ENCODE measurements around the gene WDFY2. TPM values are rescaled to one million over a fixed set of nuclear protein-coding genes. Genes with fewer than 3 reads are reported as not detected.

WDFY2 gene
- total RNA-seq, 1 experiment from 2014 or later, result 14.1 TPM

- Histone ChIP-seq H3K9me2 (ENCODE audit: insufficient read depth) (no peaks in the 10 kb centered on the region), H3K9me3 (ENCODE audit: insufficient read depth, low read depth) (no peaks in the 10 kb centered on the region), H3K36me3 (ENCODE audit: low read depth) (no peaks in the 10 kb centered on the region), H3F3A (ENCODE audit: insufficient read depth, low read depth) (peaks cover 13% of the 10 kb centered on the region; the same call in 1 of the 2 replicates), H3K27ac (no peak overlapping the region), H3K27me3 (ENCODE audit: insufficient read depth, low read depth) (no peaks in the 10 kb centered on the region), H3K4me2 (no peak overlapping the region), H3K4me3 (no peak overlapping the region), H4K20me1 (ENCODE audit: insufficient read depth) (no peaks in the 10 kb centered on the region), H3K4me1 (replicated peaks; ENCODE audit: insufficient read depth) (peaks cover 27% of the 10 kb centered on the region), H3K79me2 (ENCODE audit: low read depth) (peaks cover 14% of the 10 kb centered on the region; the same call in 1 of the 2 replicates), H2AFZ (no peak overlapping the region)
- intact Hi-C loops (cut with micrococcal nuclease; ENCODE audit: unreplicated experiment), result no loop called here
- TF ChIP-seq CTCF (conservative IDR thresholded peaks at IDR 0.05) (no peak), EZH2 (IDR thresholded peaks at IDR 0.05; ENCODE audit: low read depth) (no peak)
- POLR2A ChIA-PET (ENCODE audit: unreplicated experiment), result no interaction called here
- BruUV-seq (replicated peaks), result no TSS peak
- no peak for DNase-seq
- CTCF ChIA-PET, result no interaction called here
These were observed 21.4 kb downstream of the WDFY2 start for GRCh38 chr13:51605698-51606097.

GRCh38 chr13:51607165-51607564 is 22.9 kb downstream of the WDFY2 start:
- no peaks in the 10 kb centered on the region for H3K27me3 ChIP-seq (ENCODE audit: insufficient read depth, low read depth)
- CTCF ChIA-PET, result no interaction called here
- BruUV-seq (replicated peaks), result no TSS peak
- peaks cover 18% of the 10 kb centered on the region for H3K4me1 ChIP-seq (replicated peaks; ENCODE audit: insufficient read depth)
- intact Hi-C loops (cut with micrococcal nuclease; ENCODE audit: unreplicated experiment), result no loop called here
- H2AFZ ChIP-seq, result no peak overlapping the region
- H4K20me1 ChIP-seq (ENCODE audit: insufficient read depth), result no peaks in the 10 kb centered on the region
- no peak for TF ChIP-seq EZH2 (IDR thresholded peaks at IDR 0.05; ENCODE audit: low read depth)
- no peak for TF ChIP-seq CTCF (conservative IDR thresholded peaks at IDR 0.05)
- H3K9me3 ChIP-seq (ENCODE audit: insufficient read depth, low read depth), result peaks cover 3% of the 10 kb centered on the region; the same call in 1 of the 2 replicates
- POLR2A ChIA-PET (ENCODE audit: unreplicated experiment), result no interaction called here
- H3K4me3 ChIP-seq, result no peak overlapping the region
- no peak for DNase-seq
- H3K79me2 ChIP-seq (ENCODE audit: low read depth), result peaks cover 14% of the 10 kb centered on the region; the same call in 1 of the 2 replicates
- H3K9me2 ChIP-seq (ENCODE audit: insufficient read depth), result no peaks in the 10 kb centered on the region
- H3K36me3 ChIP-seq (ENCODE audit: low read depth), result no peaks in the 10 kb centered on the region
- H3K4me2 ChIP-seq, result no peak overlapping the region
- peaks cover 4% of the 10 kb centered on the region; the same call in 1 of the 2 replicates for H3F3A ChIP-seq (ENCODE audit: insufficient read depth, low read depth)
- no peak overlapping the region for H3K27ac ChIP-seq

GRCh38 chr13:51608857-51609406 is 24.7 kb downstream of the WDFY2 start:
- H2AFZ ChIP-seq, result no peak overlapping the region
- peaks cover 3% of the 10 kb centered on the region; the same call in 1 of the 2 replicates for H3K9me3 ChIP-seq (ENCODE audit: insufficient read depth, low read depth)
- H3K79me2 ChIP-seq (ENCODE audit: low read depth), result peaks cover 9% of the 10 kb centered on the region; the same call in 1 of the 2 replicates
- no peak overlapping the region for H3K4me2 ChIP-seq
- H3K27me3 ChIP-seq (ENCODE audit: insufficient read depth, low read depth), result no peaks in the 10 kb centered on the region
- no peak overlapping the region for H3K4me3 ChIP-seq
- no peak overlapping the region for H3K27ac ChIP-seq
- no peaks in the 10 kb centered on the region for H3K9me2 ChIP-seq (ENCODE audit: insufficient read depth)
- no peaks in the 10 kb centered on the region for H3F3A ChIP-seq (ENCODE audit: insufficient read depth, low read depth)
- DNase-seq, result no peak
- TF ChIP-seq CTCF (conservative IDR thresholded peaks at IDR 0.05) (no peak), EZH2 (IDR thresholded peaks at IDR 0.05; ENCODE audit: low read depth) (no peak)
- ChIA-PET POLR2A (ENCODE audit: unreplicated experiment) (no interaction called here), CTCF (no interaction called here)
- no peaks in the 10 kb centered on the region for H3K36me3 ChIP-seq (ENCODE audit: low read depth)
- peaks cover 3% of the 10 kb centered on the region for H3K4me1 ChIP-seq (replicated peaks; ENCODE audit: insufficient read depth)
- intact Hi-C loops (cut with micrococcal nuclease; ENCODE audit: unreplicated experiment), result no loop called here
- no TSS peak for BruUV-seq (replicated peaks)
- H4K20me1 ChIP-seq (ENCODE audit: insufficient read depth), result no peaks in the 10 kb centered on the region

All from PC-9 (cell line).